Esophagus squamous epithelium (tissue), 5 donors: Measurements from ENCODE around the gene KIAA1217. TPM values are rescaled to one million over a fixed set of nuclear protein-coding genes. Genes with fewer than 3 reads are reported as not detected.

Experiments
- DNase-seq: peaks from one replicate; lab custom pipeline; 2025; lab: John Stamatoyannopoulos, UW
- H3K27ac ChIP-seq, 4 donors: fragments of 200-600 bp; sonication (generic); one replicate each; pipeline ENCODE4 v1.5.1; 2016 to 2019; ENCODE audit warnings: mild to moderate bottlenecking in 1 of 4
- H3K27me3 ChIP-seq, 4 donors: fragments of 200-600 bp; sonication (generic); 1 replicate in 3 of 4; 2 replicates in 1 of 4; pipeline versions ENCODE4 v1.5.1 to v1.6.0; 2017 to 2021; ENCODE audit warnings: antibody characterized with exemption in 1 of 4
- H3K36me3 ChIP-seq, 3 donors: fragments of 200-600 bp; sonication (generic); one replicate each; pipeline ENCODE4 v1.5.1; 2016 to 2019
- H3K4me1 ChIP-seq, 3 donors: fragments of 200-600 bp; sonication (generic); one replicate each; pipeline ENCODE4 v1.5.1; 2017 to 2019
- H3K4me3 ChIP-seq, 4 donors: fragments of 200-600 bp; sonication (generic); 1 replicate in 3 of 4; 2 replicates in 1 of 4; pipeline ENCODE4 v1.5.1; 2016 to 2019; ENCODE audit warnings: mild to moderate bottlenecking in 2 of 4, moderate library complexity in 1 of 4
- H3K9me3 ChIP-seq, 3 donors: fragments of 200-600 bp; sonication (generic); one replicate each; pipeline ENCODE4 v1.5.1; 2016 to 2019
- CTCF ChIP-seq, 6 experiments: fragments of 450-650 bp in 4 of 6; fragments of 200-600 bp in 2 of 6; sonication (generic) in 2 of 6; IDR thresholded peaks; one replicate each; pipeline ENCODE4 v1.5.1; 2016 to 2019; ENCODE audit warnings: antibody characterized with exemption in 6 of 6, mild to moderate bottlenecking in 4 of 6, moderate library complexity in 4 of 6
- POLR2A ChIP-seq, 4 donors: fragments of 450-650 bp; IDR thresholded peaks; one replicate each; pipeline ENCODE4 v1.6.1; 2017; ENCODE audit warnings: antibody characterized with exemption in 4 of 4, mild to moderate bottlenecking in 4 of 4, moderate library complexity in 3 of 4
- WGBS, 2 donors: methylation state at CpG; one replicate each; pipeline ENCODE4 v1.1.5; 2018; 5-methylcytosine and 5-hydroxymethylcytosine counted together
- intact Hi-C: fragments of 100-400 bp; cut with DNase I; formaldehyde crosslinking; loops from one replicate; pipeline ENCODE4 v1.15.0; 2022
- total RNA-seq, 4 donors: library from RNA; depleted of rRNA; stranded (reverse); fragments of >200 nt; gene quantifications; one replicate each; pipeline ENCODE4 v1.1.0, GENCODE V29; 2016
- donor health status: DM: yes; HTN: yes; CAD: no.

Gene KIAA1217
- total RNA-seq, 4 donors from 2014 or later, result 56.2 to 67.6 (median 66.2) TPM

- H3K27me3 ChIP-seq, result no peaks in the 10 kb centered on the region
- no peaks in the 10 kb centered on the region for H3K36me3 ChIP-seq
- no peak overlapping the region for H3K27ac ChIP-seq
- WGBS, 2 donors, result 77 to 79% methylated on average over 8 to 12 of the region's 14 CpGs
- no peak overlapping the region for H3K4me3 ChIP-seq
- TF ChIP-seq POLR2A (IDR thresholded peaks at IDR 0.05) (no peak), CTCF (IDR thresholded peaks at IDR 0.05) (no peak)
- intact Hi-C loops, result no loop called here
- H3K4me1 ChIP-seq, result peaks cover 0 to 4% (median 0%) of the 10 kb centered on the region in 3 donors
- DNase-seq, result no peak
- no peaks in the 10 kb centered on the region for H3K9me3 ChIP-seq
Observed at GRCh38 chr10:24201503-24202180, 7.3 kb upstream of the KIAA1217 start.

GRCh38 chr10:24202181-24202570 is 6.8 kb upstream of the KIAA1217 start:
- DNase-seq, result no peak
- no peak overlapping the region for H3K27ac ChIP-seq
- TF ChIP-seq CTCF (IDR thresholded peaks at IDR 0.05) (no peak), POLR2A (IDR thresholded peaks at IDR 0.05) (no peak)
- intact Hi-C loops, result no loop called here
- no peak overlapping the region for H3K4me3 ChIP-seq
- peaks cover 0 to 7% (median 0%) of the 10 kb centered on the region in 3 donors for H3K4me1 ChIP-seq
- H3K9me3 ChIP-seq, result no peaks in the 10 kb centered on the region
- no peaks in the 10 kb centered on the region for H3K36me3 ChIP-seq
- no peaks in the 10 kb centered on the region for H3K27me3 ChIP-seq
- WGBS, 2 donors, result 73 to 82% methylated on average over 5 to 6 of the region's 6 CpGs

GRCh38 chr10:24205821-24206220 is 3.1 kb upstream of the KIAA1217 start:
- no peak overlapping the region for H3K27ac ChIP-seq
- WGBS, 2 donors, result 51 to 66% methylated on average over 6 of the region's 6 CpGs
- H3K27me3 ChIP-seq, result no peaks in the 10 kb centered on the region
- intact Hi-C loops, result no loop called here
- no peak overlapping the region for H3K4me3 ChIP-seq
- H3K9me3 ChIP-seq, result no peaks in the 10 kb centered on the region
- peaks cover 0 to 42% (median 3%) of the 10 kb centered on the region in 3 donors for H3K4me1 ChIP-seq
- no peak for TF ChIP-seq POLR2A (IDR thresholded peaks at IDR 0.05)
- TF ChIP-seq CTCF (IDR thresholded peaks at IDR 0.05), result no peak
- no peak for DNase-seq
- H3K36me3 ChIP-seq, result no peaks in the 10 kb centered on the region

- no peaks in the 10 kb centered on the region for H3K36me3 ChIP-seq
- H3K9me3 ChIP-seq, result no peaks in the 10 kb centered on the region
- no peak overlapping the region for H3K4me3 ChIP-seq
- DNase-seq, result no peak
- intact Hi-C loops, result no loop called here
- peak overlapping the region in 3 of 4 donors; percentile 77 to 93 (median 86) for H3K27ac ChIP-seq
- no peaks in the 10 kb centered on the region for H3K27me3 ChIP-seq
- peaks cover 0 to 48% (median 3%) of the 10 kb centered on the region in 3 donors for H3K4me1 ChIP-seq
- no peak for TF ChIP-seq POLR2A (IDR thresholded peaks at IDR 0.05)
- no peak for TF ChIP-seq CTCF (IDR thresholded peaks at IDR 0.05)
- WGBS, 2 donors, result 80 to 90% methylated on average over 2 of the region's 2 CpGs
Observed at GRCh38 chr10:24206334-24206733, 2.6 kb upstream of the KIAA1217 start.

- intact Hi-C loops, result no loop called here
Observed at GRCh38 chr10:24206926-24207325, 2.0 kb upstream of the KIAA1217 start.

More at GRCh38 chr10:24206926-24207325, 2.0 kb upstream of the KIAA1217 start:
- TF ChIP-seq CTCF (IDR thresholded peaks at IDR 0.05) (no peak), POLR2A (IDR thresholded peaks at IDR 0.05) (no peak)
- H3K4me1 ChIP-seq, result peaks cover 0 to 54% (median 3%) of the 10 kb centered on the region in 3 donors
- WGBS, 2 donors, result 64 to 92% methylated on average over 2 of the region's 3 CpGs
- no peak for DNase-seq
- no peaks in the 10 kb centered on the region for H3K27me3 ChIP-seq
- no peaks in the 10 kb centered on the region for H3K36me3 ChIP-seq
- peak overlapping the region; percentile 77 to 93 (median 88) for H3K27ac ChIP-seq
- H3K9me3 ChIP-seq, result no peaks in the 10 kb centered on the region
- no peak overlapping the region for H3K4me3 ChIP-seq
